Measurements from ENCODE around the gene EPM2A. TPM values are rescaled to one million over a fixed set of nuclear protein-coding genes. Genes with fewer than 3 reads are reported as not detected.

Gene EPM2A
- total RNA-seq, 2 experiments from 2014 or later: 34.9 to 39.2 TPM

DNA sequence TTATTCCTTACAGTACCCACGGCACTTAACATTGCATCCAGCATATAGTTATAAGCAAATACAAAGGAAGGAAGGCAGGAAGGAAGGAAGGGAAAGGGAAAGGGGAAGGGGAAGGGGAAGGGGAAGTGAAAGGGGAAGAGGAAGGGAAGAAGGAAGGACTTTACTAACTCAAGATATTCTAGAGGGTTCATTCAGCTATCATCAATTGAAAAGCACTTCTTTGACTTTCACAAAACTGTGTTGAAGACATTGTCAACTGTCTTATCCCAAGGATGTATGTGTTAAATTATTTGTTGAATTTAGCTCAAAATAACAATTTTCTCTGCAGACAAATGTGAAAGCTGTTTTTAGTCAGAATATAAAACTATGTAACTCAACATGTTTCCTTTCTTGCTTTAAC is 87.7 kb downstream of the EPM2A start:
- Histone ChIP-seq H3K27ac (ENCODE audit: low read depth, low read length, poor library complexity, severe bottlenecking) (no peak overlapping the region), H3K4me3 (ENCODE audit: low read depth, low read length, poor library complexity, severe bottlenecking) (no peak overlapping the region), H2AFZ (ENCODE audit: low read length) (no peak overlapping the region), H3K36me3 (ENCODE audit: insufficient read depth, low read length) (no peaks in the 10 kb centered on the region), H3K4me2 (ENCODE audit: low read length) (no peak overlapping the region), H3K9me3 (ENCODE audit: low read length) (no peaks in the 10 kb centered on the region), H4K20me1 (ENCODE audit: insufficient read depth, low read length) (no peaks in the 10 kb centered on the region), H3K79me2 (ENCODE audit: insufficient read depth, low read depth, low read length) (no peaks in the 10 kb centered on the region), H3K9me2 (ENCODE audit: insufficient read depth, low read length) (no peaks in the 10 kb centered on the region), H3K4me1 (ENCODE audit: insufficient read depth, low read length, poor library complexity, severe bottlenecking) (no peaks in the 10 kb centered on the region)
- DNase-seq (ENCODE audit: low spot score): no peak
- no TSS peak for BruUV-seq (replicated peaks)
- intact Hi-C loops (cut with micrococcal nuclease; ENCODE audit: unreplicated experiment): no loop called here
- TF ChIP-seq, protein P1, sequence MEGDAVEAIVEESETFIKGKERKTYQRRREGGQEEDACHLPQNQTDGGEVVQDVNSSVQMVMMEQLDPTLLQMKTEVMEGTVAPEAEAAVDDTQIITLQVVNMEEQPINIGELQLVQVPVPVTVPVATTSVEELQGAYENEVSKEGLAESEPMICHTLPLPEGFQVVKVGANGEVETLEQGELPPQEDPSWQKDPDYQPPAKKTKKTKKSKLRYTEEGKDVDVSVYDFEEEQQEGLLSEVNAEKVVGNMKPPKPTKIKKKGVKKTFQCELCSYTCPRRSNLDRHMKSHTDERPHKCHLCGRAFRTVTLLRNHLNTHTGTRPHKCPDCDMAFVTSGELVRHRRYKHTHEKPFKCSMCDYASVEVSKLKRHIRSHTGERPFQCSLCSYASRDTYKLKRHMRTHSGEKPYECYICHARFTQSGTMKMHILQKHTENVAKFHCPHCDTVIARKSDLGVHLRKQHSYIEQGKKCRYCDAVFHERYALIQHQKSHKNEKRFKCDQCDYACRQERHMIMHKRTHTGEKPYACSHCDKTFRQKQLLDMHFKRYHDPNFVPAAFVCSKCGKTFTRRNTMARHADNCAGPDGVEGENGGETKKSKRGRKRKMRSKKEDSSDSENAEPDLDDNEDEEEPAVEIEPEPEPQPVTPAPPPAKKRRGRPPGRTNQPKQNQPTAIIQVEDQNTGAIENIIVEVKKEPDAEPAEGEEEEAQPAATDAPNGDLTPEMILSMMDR (conservative IDR thresholded peaks at IDR 0.05; ENCODE audit: low read length): no peak
- no peak for TF ChIP-seq EZH2phosphoT487 (IDR thresholded peaks at IDR 0.05; ENCODE audit: borderline replicate concordance, low read depth, low read length)
- POLR2A ChIA-PET: interaction anchor here (0.5 to 1.2 kb wide), 2 partner anchors 8 to 534 kb away, joined by 3 to 4 read pairs; no protein-coding TSS in a partner anchor
- CTCF ChIA-PET (ENCODE audit: unreplicated experiment): no interaction called here

DNA sequence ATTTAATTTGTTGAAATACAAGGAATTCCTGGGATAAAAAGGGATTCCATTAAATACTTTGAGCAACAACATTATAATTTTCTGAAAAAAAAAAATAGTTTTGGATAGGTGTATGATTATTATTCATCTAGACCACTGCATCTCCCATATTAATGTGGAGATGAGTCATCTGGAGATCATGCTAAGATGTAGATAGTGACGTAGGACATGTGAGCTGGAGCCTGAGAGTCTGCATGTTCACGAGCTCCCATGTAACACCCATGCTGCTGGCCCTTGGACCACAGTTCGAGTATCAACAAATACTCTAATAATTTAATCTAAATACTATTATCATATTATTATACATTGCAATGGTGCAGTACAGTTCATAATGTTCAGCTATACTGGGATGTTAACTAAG is 91.6 kb downstream of the EPM2A start:
- intact Hi-C loops (cut with micrococcal nuclease; ENCODE audit: unreplicated experiment): no loop called here
- DNase-seq (ENCODE audit: low spot score): no peak
- Histone ChIP-seq H3K4me3 (ENCODE audit: low read depth, low read length, poor library complexity, severe bottlenecking) (no peak overlapping the region), H3K9me2 (ENCODE audit: insufficient read depth, low read length) (no peaks in the 10 kb centered on the region), H3K4me1 (ENCODE audit: insufficient read depth, low read length, poor library complexity, severe bottlenecking) (no peaks in the 10 kb centered on the region), H4K20me1 (ENCODE audit: insufficient read depth, low read length) (no peaks in the 10 kb centered on the region), H3K9me3 (ENCODE audit: low read length) (no peaks in the 10 kb centered on the region), H3K27ac (ENCODE audit: low read depth, low read length, poor library complexity, severe bottlenecking) (no peak overlapping the region), H3K79me2 (ENCODE audit: insufficient read depth, low read depth, low read length) (no peaks in the 10 kb centered on the region), H3K36me3 (ENCODE audit: insufficient read depth, low read length) (no peaks in the 10 kb centered on the region), H2AFZ (ENCODE audit: low read length) (no peak overlapping the region), H3K4me2 (ENCODE audit: low read length) (no peak overlapping the region)
- ChIA-PET POLR2A (interaction anchor here (0.6 kb wide), 1 partner anchor 16 kb away, joined by 3 read pairs; no protein-coding TSS in a partner anchor), CTCF (ENCODE audit: unreplicated experiment) (interaction anchor here (1.0 kb wide), 1 partner anchor 14 kb away, joined by 3 read pairs; no protein-coding TSS in a partner anchor)
- TF ChIP-seq, protein P1 (conservative IDR thresholded peaks at IDR 0.05; ENCODE audit: low read length): no peak
- TF ChIP-seq EZH2phosphoT487 (IDR thresholded peaks at IDR 0.05; ENCODE audit: borderline replicate concordance, low read depth, low read length): no peak
- no TSS peak for BruUV-seq (replicated peaks)

DNA sequence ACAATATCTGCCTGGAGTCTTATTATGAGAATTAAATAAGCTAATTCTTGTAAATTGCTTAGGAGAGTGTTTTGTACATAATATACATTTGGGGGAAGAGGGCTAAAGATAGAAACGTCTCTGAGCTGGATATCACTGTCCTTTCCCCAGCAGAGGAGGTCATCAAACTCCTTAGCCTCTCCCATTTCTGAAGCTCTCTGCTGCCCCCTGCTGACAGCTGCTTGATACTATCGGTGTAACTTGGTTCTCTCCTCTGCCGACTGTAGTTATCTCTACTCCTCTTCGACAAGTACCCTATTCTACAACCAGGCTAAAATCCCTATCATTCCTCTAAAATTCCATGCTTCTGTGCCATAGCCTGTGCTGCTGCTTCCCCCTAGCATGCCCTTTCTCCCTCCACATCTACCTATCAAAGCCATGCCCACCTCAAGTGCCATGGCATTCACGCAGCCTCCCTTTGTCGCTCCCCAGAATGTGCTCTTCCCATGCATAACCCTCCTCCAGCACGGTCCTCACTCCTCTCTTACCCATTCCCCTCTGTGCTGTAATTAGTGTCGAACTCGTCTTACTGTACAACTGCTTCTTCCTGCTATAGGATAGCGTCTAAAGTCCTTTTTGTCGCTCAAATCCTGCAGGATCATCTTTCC is 101.2 kb downstream of the EPM2A start:
- no peaks in the 10 kb centered on the region for H3K9me2 ChIP-seq (ENCODE audit: insufficient read depth, low read length)
- H3K36me3 ChIP-seq (ENCODE audit: insufficient read depth, low read length): no peaks in the 10 kb centered on the region
- no TSS peak for BruUV-seq (replicated peaks)
- H3K4me3 ChIP-seq (ENCODE audit: low read depth, low read length, poor library complexity, severe bottlenecking): no peak overlapping the region
- intact Hi-C loops (cut with micrococcal nuclease; ENCODE audit: unreplicated experiment): loop anchor here (10.0 kb wide), 2 partner anchors 251 to 1049 kb away; no protein-coding TSS in a partner anchor
- no peaks in the 10 kb centered on the region for H3K4me1 ChIP-seq (ENCODE audit: insufficient read depth, low read length, poor library complexity, severe bottlenecking)
- no peaks in the 10 kb centered on the region for H3K79me2 ChIP-seq (ENCODE audit: insufficient read depth, low read depth, low read length)
- no peaks in the 10 kb centered on the region for H3K9me3 ChIP-seq (ENCODE audit: low read length)
- ChIA-PET POLR2A (interaction anchor here (0.9 kb wide), 1 partner anchor 18 kb away, joined by 3 read pairs; no protein-coding TSS in a partner anchor), CTCF (ENCODE audit: unreplicated experiment) (interaction anchor here (0.9 to 1.3 kb wide), 2 partner anchors 9 to 24 kb away, joined by 3 to 6 read pairs; no protein-coding TSS in a partner anchor)
- H4K20me1 ChIP-seq (ENCODE audit: insufficient read depth, low read length): 0 out of 2 replicates have a peak, but pooled peaks cover 3% of the 10 kb centered on the region
- H3K27ac ChIP-seq (ENCODE audit: low read depth, low read length, poor library complexity, severe bottlenecking): no peak overlapping the region
- no peak overlapping the region for H2AFZ ChIP-seq (ENCODE audit: low read length)
- H3K4me2 ChIP-seq (ENCODE audit: low read length): no peak overlapping the region
- TF ChIP-seq EZH2phosphoT487 (IDR thresholded peaks at IDR 0.05; ENCODE audit: borderline replicate concordance, low read depth, low read length): no peak
- TF ChIP-seq, protein P1 (conservative IDR thresholded peaks at IDR 0.05; ENCODE audit: low read length): peak; percentile 92
- peak; percentile 75 for DNase-seq (ENCODE audit: low spot score)

Measured in OCI-LY7 (cell line).